Skin epidermis (tissue), 12 donors: Measurements from ENCODE around the gene CNIH1.
"Not testable (repeated sequence)": the region's sequence is repeated elsewhere in the genome, so short reads cannot be mapped to it uniquely, and the experiment has no call there.

Experiments used
- H3K27ac ChIP-seq, 21 experiments: fragments of 200-600 bp; sonication (generic) in 11 of 21; one replicate each; pipeline ENCODE4 v1.5.0; 2020; ENCODE audit warnings: mild to moderate bottlenecking in 3 of 21, inconsistent platforms in 2 of 21, moderate library complexity in 2 of 21
- H3K4me3 ChIP-seq, 7 experiments: fragments of 200-600 bp; sonication (generic) in 2 of 7; one replicate each; pipeline ENCODE4 v1.5.0; 2020; ENCODE audit warnings: inconsistent platforms in 2 of 7, mild to moderate bottlenecking in 2 of 7, moderate library complexity in 1 of 7

CNIH1 gene

GRCh38 chr14:54440476-54440872 is 700 bp downstream of the CNIH1 start:
- peak overlapping the region; percentile 41 to 83 (median 71) for H3K4me3 ChIP-seq
- peak overlapping the region; percentile 80 to 98 (median 93) for H3K27ac ChIP-seq

DNA sequence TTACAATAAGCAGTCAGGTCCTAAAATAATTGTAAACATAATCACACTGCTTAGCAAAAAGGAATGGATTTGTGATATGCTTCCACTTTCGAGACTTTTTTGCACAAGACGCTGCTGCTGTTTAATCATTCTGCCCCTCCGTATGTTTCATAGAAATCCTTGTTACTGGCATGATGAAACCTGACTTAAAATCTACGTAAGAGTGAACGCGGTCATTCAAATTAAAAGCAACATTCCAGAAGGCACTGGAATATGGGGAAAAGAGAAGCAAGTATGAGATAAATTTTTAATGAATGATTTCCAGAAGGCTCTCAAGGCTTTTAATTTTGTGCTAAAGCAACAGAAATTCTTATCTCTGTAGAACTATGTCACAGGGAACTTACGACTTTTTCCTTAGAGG is 1.1 kb downstream of the CNIH1 start:
- peak overlapping the region; percentile 41 to 83 (median 71) for H3K4me3 ChIP-seq
- H3K27ac ChIP-seq, result peak overlapping the region in 5 of 21 experiments; percentile 81 to 94 (median 92)

GRCh38 chr14:54438703-54439102 is 2.5 kb downstream of the CNIH1 start:
- Histone ChIP-seq H3K4me3 (no peak overlapping the region), H3K27ac (no peak overlapping the region)

- not testable (repeated sequence) for H3K4me3 ChIP-seq, H3K27ac ChIP-seq
Measured at GRCh38 chr14:54437954-54438353, 3.2 kb downstream of the CNIH1 start.

DNA sequence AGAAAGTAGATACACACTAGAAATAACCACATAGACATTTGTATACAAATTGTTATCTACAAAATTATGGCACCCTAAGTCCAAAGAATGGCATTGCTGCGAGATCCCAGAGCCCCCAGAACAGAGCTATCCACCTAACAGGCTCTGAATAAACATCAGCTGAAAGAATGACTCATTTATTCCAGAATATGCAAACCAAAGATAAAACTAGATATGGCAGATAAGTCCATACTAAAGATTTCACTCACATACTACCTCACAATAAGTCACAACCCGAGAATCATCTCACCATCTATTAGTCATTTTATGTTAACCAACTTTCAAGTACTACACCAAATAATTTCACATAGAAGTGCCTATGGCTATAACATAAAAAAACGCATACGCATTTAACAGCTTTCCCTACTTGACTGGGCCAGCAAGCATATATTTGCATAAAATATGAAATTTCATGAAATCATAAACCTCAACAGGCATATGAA is 5.6 kb downstream of the CNIH1 start:
- Histone ChIP-seq H3K4me3 (no peak overlapping the region), H3K27ac (peak overlapping the region in 2 of 21 experiments; percentile 5 to 27)

DNA sequence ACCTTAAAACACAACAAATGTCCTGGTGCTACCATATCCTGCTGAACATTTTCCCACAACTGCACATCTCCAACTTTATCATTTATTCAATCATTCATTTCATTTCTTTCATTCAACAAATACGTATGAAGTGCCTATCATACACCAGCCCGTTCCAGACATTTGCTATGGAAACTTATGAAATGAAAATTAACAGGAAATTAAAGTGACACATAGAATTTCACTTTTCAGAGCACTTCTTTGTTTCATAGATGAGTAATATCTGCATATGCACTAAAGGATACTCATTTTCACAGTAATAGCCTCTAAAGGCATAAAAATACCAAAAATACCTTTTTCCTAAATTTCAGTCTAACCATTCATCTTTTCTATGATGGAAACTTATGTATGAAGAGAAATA is 12.6 kb downstream of the CNIH1 start:
- no peak overlapping the region for H3K27ac ChIP-seq
- no peak overlapping the region for H3K4me3 ChIP-seq

DNA sequence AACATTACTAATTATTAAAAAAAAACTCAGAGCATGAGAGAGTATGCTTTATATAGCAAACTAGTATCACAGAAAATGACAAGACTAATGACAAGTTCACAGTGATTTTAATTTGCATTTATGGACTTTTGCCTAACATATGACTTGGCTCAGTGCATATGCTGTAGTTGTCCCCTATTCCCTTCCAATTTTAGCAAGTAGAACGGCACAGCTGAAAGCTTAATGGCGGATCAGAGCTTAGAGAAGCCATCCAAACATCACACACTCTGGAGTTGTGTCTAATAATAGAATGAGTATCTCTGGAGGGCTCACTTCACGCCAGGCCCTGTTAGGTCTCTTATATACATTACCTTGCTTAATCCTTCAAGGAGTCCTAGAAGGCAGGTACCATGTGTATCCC is 13.3 kb downstream of the CNIH1 start:
- H3K4me3 ChIP-seq, result no peak overlapping the region
- H3K27ac ChIP-seq, result no peak overlapping the region

- Histone ChIP-seq H3K27ac (no peak overlapping the region), H3K4me3 (no peak overlapping the region)
Measured at GRCh38 chr14:54425537-54426274, 15.5 kb downstream of the CNIH1 start.

DNA sequence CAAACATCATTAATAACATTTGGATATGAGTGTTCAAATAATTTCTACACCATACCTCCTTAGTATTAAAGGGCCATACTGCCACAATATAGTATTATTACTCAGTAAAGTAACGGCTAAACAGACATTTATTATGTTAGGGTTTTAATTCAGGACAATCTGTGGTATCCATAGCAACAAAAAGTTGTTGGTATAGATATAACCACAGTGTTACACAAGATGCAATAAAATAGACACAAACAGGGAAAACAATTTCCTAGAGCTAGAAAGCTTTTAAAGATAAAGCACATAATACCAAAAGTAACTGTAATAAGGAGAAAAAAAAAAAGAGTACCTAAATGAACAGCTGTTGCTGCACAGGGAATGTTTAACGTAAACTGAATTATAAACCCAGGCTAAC is 16.1 kb downstream of the CNIH1 start:
- Histone ChIP-seq H3K4me3 (no peak overlapping the region), H3K27ac (no peak overlapping the region)

DNA sequence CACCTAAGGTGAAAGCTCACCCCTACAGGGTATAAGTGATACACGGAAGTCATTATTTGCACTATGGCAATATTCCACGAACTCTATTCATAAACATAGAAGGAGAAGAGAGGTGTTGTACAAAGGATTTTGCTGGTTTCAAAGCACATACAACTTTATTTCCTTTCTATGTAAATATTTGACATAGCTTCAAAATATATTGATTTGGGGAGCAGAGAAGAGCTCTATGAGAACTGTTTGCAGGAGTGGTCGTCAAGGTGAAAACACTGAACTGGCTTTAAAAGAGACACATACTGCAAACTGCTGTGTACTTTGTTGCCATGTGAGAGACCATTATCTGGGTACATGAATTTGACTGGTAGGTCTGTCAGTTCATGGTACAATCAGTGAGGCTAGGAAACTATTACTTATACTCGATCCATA is 16.7 kb downstream of the CNIH1 start:
- Histone ChIP-seq H3K4me3 (no peak overlapping the region), H3K27ac (no peak overlapping the region)

GRCh38 chr14:54423991-54424390 is 17.2 kb downstream of the CNIH1 start:
- no peak overlapping the region for H3K27ac ChIP-seq
- no peak overlapping the region for H3K4me3 ChIP-seq

DNA sequence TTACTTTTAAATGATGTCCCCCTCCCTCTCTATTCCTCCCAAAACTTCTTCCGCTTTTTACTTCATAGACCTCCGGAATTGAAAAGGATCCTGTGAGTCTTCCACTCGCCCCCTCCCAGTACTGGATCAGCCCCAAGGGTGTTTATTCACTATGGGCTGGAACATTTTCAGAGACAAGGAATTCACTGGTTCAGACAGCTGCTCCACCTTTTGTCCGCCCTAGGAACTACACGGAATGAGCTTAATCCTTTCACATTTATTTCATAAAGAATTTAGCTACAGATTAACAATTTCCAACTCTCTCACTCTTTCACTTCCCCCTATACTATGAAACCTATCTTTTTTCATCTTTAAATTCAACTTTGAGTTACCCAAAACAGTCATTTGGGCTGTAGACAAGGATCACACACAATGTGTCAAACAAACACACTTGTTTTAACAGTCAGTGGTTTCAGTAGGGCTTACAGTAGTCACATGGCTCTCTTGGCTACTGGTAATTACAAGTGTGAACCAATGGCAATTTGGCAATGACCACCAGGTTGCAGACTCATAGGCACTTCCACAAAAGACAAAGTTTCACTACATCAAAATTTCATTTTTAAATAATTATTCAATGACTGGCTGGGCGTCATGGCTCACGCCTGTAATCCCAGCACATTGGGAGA is 20.6 kb downstream of the CNIH1 start:
- Histone ChIP-seq H3K27ac (no peak overlapping the region), H3K4me3 (no peak overlapping the region)

- Histone ChIP-seq H3K27ac (no peak overlapping the region), H3K4me3 (no peak overlapping the region)
Measured at GRCh38 chr14:54411371-54411770, 29.8 kb downstream of the CNIH1 start.

DNA sequence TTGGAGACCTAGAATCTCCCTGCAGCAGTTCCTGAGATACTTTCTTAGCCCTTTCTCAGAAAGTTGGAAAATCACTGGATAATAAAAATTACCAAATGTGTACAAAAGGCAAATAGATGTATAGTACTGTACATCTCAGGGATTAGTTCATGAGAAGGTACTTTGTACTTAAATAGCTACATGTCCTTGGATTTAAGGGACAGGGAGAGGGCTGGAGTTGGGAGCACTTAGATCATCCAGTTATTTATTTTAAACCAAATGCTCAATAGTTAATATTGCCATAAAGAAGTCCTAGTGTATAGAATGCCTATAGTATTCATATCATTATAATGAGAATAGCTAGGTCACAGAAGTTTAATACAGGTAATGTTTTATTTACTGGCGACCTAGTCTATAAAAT is 31.0 kb downstream of the CNIH1 start:
- Histone ChIP-seq H3K27ac (no peak overlapping the region), H3K4me3 (no peak overlapping the region)

DNA sequence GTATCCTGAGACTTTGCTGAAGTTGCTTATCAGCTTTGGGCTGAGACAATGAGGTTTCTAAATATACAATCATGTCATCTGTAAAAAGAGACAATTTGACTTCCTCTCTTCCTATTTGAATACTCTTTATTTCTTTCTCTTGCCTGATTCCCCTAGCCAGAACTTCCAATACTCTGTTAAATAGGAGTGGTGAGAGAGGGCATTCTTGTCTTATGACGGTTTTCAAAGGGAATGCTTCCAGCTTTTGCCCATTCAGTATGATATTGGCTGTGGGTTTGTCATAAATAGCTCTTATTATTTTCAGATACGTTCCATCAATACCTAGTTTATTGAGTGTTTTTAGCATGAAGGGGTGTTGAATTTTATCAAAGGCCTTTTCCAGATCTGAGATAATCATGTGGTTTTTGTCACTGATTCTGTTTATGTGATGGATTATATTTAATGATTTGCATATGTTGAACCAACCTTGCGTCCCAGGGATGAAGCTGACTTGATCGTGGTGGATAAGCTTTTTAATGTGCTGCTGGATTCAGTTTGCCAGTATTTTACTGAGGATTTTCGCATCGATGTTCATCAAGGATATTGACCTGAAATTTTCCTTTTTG is 37.7 kb downstream of the CNIH1 start:
- H3K4me3 ChIP-seq, H3K27ac ChIP-seq: not testable (repeated sequence)

DNA sequence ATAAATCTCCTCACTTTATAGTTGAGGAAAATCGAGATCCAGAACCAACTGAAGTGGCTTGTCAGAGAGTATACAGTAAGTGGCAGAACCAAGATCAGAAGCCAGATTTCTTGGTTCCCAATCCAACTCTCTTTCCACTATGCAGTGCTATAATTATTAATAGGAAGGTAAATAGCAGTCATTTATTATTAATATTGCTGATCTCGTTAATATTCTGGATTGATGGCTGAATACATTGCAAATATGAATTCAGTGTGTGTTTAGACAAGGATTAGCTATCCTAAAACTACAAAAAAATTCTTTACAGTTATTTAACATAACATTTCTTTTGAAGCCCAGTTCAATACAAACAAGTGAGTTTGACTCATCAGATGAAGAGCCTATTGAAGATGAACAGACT is 41.6 kb downstream of the CNIH1 start:
- Histone ChIP-seq H3K4me3 (no peak overlapping the region), H3K27ac (no peak overlapping the region)

GRCh38 chr14:54396493-54397335 is 44.5 kb downstream of the CNIH1 start, which contains the start of gene CDKN3:
TSS of gene CDKN3 (plus strand) at chr14:54397007. CDS start at chr14:54397069, 62 bp downstream.
- Histone ChIP-seq H3K27ac (peak within 1 kb of the TSS in 12 of 21 experiments; percentile 11 to 73 (median 56)), H3K4me3 (peak within 1 kb of the TSS; percentile 56 to 83 (median 76))

- H3K27ac ChIP-seq, result peak overlapping the region in 5 of 21 experiments; percentile 33 to 73 (median 62)
- H3K4me3 ChIP-seq, result peak overlapping the region; percentile 56 to 83 (median 76)
Measured at GRCh38 chr14:54396183-54396492, 45.0 kb downstream of the CNIH1 start.

GRCh38 chr14:54395716-54396115 is 45.5 kb downstream of the CNIH1 start:
- Histone ChIP-seq H3K27ac (no peak overlapping the region), H3K4me3 (no peak overlapping the region)

- Histone ChIP-seq H3K27ac (no peak overlapping the region), H3K4me3 (no peak overlapping the region)
Measured at GRCh38 chr14:54395284-54395683, 45.9 kb downstream of the CNIH1 start.
